HG02763 (cell line): ENCODE data around the gene CUX1.

Experiments
- ATAC-seq: cut with Tn5 transposase; IDR thresholded peaks from one replicate; pipeline ENCODE4 v1.9.1; 2021; ENCODE audit warnings: mild to moderate bottlenecking, moderate library complexity; ENCODE audit not compliant: unreplicated experiment

The CUX1 gene

GRCh38 chr7:102064361-102065025 lies 247.1 kb downstream of the CUX1 start:
- no peak for ATAC-seq

DNA sequence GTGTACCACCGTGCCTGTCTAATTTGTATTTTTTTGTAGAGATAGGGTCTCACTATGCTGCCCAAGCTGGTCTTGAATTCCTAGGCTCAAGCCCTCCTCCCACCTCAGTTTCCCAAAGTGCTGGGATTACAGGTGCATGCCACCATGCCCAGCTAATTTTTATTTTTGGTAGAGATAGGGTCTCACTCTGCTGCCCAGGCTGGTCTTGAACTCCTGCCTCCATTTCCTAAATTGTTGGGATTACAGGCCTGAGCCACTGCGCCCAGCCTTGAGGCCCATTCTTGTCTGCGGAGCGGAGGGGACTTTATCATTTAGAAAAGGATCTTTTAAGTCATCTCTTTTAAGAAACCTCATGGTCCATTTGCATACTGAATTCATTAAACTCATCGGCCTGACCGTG lies 247.8 kb downstream of the CUX1 start:
- no peak for ATAC-seq

DNA sequence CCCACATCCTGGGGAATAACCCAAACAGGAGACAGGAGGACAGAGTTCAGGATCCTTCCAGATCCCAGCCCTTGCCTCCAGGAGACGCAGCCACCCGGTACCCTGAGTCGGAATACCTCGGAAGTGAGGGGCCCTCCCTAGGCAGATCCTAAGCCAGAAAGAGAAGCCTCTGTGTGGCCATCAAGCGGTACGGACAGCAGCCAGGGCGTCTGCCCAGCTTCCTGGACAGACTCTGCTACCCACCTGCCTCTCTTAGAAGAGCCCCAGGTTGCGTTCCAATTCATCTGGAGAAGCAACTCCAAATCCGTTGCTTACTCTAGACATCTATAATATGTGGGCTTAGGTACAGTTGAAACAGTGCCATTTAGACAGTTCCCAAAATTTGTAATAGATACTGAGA lies 249.1 kb downstream of the CUX1 start:
- no peak for ATAC-seq

- ATAC-seq, result no peak
Measured at GRCh38 chr7:102068846-102069245, 251.4 kb downstream of the CUX1 start.

GRCh38 chr7:102069931-102070629 lies 252.7 kb downstream of the CUX1 start:
- ATAC-seq, result no peak

- ATAC-seq, result no peak
Measured at GRCh38 chr7:102072003-102072402, 254.6 kb downstream of the CUX1 start.

GRCh38 chr7:102072636-102073209 lies 255.3 kb downstream of the CUX1 start:
- no peak for ATAC-seq

DNA sequence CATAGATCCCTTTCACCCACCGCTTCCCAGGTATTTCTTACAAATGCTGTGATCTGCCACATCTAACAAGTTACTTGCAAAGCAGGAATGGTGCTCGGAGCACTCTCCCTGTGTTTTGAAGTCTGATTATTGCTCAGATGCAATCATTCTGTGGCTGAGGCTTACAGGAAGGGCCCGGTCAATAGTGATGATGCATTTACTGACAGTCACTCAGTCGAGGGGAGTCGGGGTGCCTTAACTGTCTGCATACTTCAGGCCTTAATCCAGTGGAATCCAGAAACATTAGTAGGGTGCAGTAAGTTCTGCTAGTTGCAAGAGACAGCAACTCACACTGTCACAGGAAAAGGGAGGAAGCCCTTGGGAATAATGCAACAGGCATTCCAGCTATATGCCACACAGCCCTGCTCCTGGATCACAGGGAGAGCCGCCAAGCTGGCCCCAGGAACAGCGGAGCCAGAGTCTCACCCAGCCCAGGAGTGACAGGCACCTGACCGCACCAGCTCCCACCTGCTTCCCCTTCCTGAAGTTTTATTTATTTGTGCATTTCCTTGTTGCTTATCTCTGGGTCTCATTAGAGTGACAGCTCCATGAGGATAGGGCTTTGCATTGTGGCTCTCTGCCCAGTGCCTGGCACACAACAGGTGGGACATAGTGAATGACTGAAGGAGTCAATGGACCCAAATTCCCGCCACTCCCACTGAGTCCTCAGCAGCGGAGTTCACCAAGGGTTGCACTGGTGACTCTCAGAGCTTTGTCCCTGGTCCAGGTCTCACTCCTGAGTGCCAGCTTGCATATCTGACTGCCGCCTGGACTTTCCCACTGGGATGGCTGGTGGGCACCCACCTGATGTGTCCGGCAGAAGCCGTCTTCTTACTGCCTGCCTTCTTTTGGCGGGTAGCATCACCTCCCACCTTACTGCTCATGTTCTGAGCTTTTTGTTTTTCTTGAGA lies 256.8 kb downstream of the CUX1 start:
- no peak for ATAC-seq

DNA sequence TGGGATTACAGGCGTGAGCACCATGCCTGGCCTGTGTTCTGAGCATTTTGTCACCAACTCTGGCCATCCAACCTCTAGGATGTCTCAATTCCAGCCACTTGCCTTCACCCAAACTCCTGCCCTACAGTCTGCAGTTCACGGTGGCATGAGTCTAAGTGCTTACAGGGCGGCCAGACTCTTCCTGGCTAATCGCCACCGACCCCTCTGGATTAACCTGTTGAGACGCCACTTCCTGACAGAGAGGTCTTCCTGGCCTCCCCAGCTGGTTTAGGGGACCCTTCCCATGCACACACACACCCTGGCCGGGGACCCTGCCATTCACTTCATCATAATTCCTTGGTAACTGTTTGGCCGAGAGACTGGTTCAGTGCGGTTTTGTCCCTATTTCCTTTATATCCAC lies 257.7 kb downstream of the CUX1 start:
- no peak for ATAC-seq

- no peak for ATAC-seq
Measured at GRCh38 chr7:102075553-102076135, 258.2 kb downstream of the CUX1 start.

GRCh38 chr7:102077081-102077480 lies 259.7 kb downstream of the CUX1 start:
- no peak for ATAC-seq

DNA sequence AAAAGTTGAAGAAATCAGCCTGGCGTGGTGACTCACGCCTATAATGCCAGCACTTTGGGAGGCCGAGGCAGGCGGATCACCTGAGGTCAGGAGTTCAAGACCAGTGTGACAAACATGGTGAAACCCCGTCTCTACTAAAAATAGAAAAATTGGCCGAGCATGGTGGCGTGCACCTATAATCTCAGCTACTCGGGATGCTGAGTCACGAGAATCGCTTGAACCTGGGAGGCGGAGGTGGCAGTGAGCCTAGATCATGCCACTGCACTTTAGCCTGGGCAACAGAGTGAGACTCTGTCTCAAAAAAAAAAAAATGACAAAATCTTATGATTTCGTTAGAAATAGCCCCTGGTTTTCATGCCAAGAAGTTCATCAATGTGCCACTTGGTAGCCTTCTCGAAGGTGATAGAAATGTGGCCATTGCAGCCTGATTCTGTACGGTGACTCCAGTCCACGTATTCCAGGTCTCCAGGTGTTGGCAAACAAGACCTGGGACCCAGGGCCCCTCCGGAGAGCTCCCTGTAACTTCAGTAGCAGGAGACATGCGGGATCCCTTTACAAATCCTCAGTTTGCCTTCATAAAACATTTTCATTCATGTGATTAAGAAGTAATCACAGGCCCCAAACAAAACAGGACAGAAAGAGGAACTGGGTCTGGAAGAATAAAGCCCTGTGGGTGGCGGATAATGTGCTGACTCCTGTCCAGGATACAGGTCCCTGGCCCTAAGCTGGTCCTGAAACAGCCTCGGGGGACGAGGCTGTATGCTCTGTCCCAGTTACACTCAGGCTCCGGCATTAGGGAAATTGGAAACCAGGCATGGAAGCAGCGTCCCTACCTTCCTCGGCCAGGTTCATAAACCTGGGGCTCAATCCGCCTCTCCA lies 262.0 kb downstream of the CUX1 start:
- ATAC-seq, result no peak

- ATAC-seq, result no peak
Measured at GRCh38 chr7:102080019-102080433, 262.6 kb downstream of the CUX1 start.

DNA sequence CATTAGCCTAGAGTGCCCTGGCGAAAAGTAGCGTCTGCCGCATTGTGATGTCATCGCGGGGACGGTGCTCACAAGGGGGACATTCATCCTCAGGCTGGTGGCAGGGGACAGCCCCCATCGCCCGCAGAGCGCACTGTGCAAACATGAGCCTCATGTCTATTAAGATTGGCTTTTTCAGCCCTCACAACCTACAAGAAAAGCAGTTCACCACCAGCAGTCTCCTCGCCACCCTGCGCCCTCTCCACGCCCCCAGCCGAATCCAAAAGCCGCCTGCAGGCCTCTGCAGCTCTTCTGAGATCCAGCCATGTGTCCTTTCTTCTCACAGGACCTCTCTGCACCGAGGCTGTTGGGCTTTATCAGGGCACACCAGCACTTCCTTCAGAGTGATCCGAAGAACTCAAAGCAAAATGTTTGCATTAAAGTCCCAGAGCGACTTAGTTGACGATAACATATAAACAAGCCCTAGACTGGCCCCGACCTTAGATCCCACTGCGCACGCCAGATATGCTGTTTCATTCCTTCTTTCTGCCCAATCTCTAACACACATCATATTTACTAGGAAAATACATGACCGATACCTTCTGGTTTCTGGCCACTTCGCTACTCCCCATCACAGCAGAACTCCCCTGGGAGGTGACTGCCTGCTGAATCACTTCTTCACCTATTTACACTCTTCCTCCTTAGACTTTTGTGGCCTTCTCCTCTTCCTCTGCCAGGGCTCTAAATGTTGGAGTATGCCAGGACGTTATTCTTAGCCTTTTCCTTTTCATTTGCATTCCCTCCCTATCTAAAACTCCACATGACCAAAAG lies 263.2 kb downstream of the CUX1 start:
- no peak for ATAC-seq

DNA sequence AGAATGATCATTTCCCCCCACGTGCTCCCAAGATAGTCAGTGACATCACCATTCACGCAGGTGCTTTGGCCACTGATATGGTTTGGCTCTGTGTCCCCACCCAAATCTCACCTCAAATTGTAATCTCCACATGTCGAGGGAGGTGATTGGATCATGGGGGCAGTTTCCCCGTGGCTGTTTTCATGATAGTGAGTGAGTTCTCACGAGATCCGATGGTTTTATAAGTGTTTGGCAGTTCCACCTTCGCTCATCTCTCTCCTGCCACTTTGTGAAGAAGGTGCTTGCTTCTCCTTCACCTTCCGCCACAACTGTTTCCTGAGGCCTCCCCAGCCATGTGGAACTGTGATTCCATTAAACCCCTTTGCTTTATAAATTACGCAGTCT lies 263.8 kb downstream of the CUX1 start:
- ATAC-seq, result no peak

- no peak for ATAC-seq
Measured at GRCh38 chr7:102082693-102083368, 265.4 kb downstream of the CUX1 start.

DNA sequence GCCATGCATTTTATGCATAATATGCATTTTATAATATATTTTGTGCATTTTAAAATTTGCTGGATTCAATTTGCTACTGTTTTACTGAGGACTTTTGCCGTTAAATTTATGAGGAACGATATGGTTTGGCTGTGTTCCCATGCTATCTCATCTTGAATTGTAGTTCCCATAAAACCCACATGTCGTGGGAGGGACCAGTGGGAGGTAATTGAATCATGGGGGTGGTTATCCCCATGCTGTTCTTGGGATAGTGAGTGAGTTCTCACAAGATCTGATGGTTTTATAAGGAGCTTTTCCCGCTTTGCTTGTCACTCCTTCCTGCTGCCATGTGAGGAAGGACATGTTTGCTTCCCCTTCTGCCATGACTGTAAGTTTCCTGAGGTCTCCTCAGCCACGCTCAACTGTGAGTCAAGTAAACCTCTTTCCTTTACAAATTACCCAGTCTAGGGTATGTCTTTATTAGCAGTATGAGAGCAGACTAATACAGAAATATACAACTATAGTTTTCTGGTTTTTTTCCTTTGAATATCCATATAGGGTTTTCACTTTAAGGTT lies 267.9 kb downstream of the CUX1 start:
- ATAC-seq, result no peak
